Epithelial cell of esophagus (primary cell): ENCODE measurements around the gene PDE4B.

Experiments used
- DNase-seq: peaks from one replicate; pipeline ENCODE4 v3.0.0; 2010; ENCODE audit warnings: low read depth
- H3K4me3 ChIP-seq: 2 replicates; pipeline ENCODE4 v1.5.1; 2011; ENCODE audit warnings: mild to moderate bottlenecking, low read length, control low read depth
- TF ChIP-seq, protein P1 (sequence below): IDR thresholded peaks from 2 replicates; pipeline ENCODE4 v1.5.1; 2011; ENCODE audit warnings: low read depth, mild to moderate bottlenecking, low read length, control low read depth, inconsistent platforms; ENCODE audit not compliant: insufficient read depth; ENCODE audit errors: missing control alignments

PDE4B gene

DNA sequence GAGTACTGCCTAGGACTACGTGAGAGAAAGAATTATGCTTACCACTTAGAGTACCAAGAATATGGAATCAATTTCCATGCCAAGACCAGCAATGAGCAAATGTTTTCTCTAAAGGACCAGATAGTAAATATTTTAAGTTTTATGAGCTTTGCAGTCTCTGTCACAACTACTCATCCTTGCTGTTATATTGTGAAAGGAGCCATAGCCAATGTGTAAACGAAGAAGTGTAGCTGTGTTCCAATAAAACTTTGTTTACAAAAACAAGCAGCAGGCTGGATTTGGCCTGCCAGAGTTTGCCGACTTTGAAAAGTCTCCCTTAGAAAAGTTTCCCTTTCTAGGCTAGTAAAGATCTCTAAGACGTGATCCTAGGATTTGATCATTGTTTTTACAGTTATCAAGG lies 128.8 kb downstream of the PDE4B start:
- TF ChIP-seq, protein P1, sequence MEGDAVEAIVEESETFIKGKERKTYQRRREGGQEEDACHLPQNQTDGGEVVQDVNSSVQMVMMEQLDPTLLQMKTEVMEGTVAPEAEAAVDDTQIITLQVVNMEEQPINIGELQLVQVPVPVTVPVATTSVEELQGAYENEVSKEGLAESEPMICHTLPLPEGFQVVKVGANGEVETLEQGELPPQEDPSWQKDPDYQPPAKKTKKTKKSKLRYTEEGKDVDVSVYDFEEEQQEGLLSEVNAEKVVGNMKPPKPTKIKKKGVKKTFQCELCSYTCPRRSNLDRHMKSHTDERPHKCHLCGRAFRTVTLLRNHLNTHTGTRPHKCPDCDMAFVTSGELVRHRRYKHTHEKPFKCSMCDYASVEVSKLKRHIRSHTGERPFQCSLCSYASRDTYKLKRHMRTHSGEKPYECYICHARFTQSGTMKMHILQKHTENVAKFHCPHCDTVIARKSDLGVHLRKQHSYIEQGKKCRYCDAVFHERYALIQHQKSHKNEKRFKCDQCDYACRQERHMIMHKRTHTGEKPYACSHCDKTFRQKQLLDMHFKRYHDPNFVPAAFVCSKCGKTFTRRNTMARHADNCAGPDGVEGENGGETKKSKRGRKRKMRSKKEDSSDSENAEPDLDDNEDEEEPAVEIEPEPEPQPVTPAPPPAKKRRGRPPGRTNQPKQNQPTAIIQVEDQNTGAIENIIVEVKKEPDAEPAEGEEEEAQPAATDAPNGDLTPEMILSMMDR, result no peak
- H3K4me3 ChIP-seq, result no peak overlapping the region
- DNase-seq, result no peak

DNA sequence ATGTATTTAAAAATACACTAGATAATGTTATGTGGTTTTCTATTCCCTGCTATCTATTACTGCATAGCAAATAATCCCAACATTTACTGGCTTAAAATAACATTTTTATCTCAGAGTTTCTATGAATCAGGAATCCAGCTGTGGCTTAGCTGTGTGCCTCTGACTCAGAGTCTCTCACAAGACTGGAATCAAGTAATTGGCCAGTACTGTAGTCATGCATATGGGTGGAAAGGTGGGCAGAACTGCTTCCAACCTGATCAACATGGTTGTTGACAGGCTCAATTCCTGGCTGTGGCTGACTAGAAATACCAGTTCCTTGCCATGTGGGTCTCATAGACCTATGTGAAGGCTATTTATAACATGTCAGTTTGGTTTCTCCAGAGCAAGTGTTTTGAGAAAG lies 131.8 kb downstream of the PDE4B start:
- H3K4me3 ChIP-seq, result no peak overlapping the region
- DNase-seq, result peak; percentile 61
- TF ChIP-seq, protein P1, result no peak

DNA sequence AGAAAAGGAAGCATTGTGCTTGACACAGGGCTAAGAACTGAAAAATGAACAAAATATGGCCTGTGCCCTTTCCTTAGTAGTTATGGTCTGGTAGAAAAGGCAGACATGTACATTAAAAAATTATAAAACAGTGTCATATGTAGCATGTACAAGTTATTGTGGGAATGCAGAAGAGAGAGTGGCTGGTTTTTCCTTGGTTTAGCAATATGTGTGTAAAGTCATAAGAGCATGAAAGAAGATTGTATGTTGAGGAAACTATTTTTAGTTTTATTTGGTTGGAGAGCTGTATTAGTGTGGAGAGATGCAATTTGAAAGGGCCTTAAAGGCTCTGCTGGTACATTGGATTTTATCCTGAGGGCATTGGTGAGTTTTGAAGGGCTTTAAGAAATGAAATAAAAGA lies 145.8 kb downstream of the PDE4B start:
- H3K4me3 ChIP-seq, result no peak overlapping the region
- TF ChIP-seq, protein P1, result no peak
- DNase-seq, result no peak

DNA sequence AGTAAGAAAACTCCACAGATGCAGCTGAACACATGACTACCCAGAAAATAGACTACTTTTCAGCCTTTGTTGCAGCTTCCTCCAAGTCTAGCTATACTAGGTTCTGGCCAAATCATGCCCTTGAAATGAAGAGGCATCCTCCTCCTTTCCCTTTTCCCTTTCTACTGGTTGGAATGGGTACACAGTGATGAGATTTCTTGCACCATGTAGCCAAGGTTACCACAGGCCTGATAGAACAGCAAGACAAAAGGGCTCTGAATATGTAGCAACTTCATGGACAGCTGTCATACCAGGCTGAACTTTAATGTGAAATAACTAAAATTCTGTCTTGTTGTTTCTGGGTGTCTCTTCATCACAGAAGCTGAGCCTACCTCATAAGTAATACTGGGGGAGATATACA lies 146.5 kb downstream of the PDE4B start:
- TF ChIP-seq, protein P1, result no peak
- H3K4me3 ChIP-seq, result no peak overlapping the region
- DNase-seq, result no peak

DNA sequence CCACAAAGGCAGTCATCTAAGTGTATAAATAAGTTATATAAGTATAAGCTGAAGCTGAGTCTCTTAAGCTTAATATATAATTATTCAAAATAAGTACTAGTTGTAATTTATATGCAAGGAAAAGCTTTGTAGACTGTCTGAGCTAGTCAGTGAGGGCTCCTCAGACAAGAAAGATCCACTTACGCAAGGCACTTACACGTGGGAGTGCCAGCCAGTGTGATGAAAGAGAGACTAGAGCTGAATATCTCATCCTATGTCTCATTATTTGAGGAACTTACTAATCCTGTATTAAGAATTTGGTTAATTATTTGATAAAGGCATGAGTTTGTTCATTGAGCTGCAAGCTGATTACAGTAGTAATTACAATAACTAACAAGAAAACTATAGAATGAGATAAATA lies 146.9 kb downstream of the PDE4B start:
- peak; percentile 48 for DNase-seq
- H3K4me3 ChIP-seq, result no peak overlapping the region
- TF ChIP-seq, protein P1, result no peak

DNA sequence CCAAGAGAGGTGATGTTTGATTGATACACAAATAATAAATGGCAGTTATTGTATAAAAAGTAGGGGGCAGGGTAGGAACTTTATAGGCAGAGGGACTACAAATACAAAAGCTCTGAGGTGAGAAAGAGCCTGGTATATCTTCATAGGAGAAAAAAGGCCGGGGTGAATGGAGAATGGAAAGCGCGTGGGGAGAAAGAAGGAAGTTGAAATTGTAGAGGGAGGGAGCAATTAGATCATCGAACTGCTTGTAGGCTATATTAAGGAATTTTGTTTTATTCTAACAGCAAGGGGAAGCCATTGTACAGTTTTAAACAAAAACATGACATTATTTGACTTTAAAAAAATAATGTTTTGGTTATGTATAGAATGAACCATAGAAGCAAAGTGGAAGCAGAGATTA lies 147.4 kb downstream of the PDE4B start:
- DNase-seq, result no peak

DNA sequence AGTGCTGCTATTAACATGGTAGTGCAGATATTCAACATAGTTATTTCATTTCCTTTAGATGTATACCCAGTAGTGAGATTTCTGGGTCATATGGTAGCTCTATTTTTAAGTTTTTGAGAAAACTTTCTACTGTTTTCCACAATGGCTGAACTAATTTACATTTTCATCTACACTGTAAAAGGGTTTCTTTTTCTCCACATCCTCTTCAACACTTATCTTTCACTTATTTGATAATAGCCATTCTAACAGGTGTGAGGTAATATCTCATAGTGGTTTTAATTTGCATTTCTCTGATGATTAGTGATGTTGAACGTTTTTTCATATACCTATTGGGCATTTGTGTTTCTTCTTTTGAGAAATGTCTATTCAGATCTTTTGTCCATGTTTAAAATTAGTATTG lies 149.8 kb downstream of the PDE4B start:
- no peak for DNase-seq
- TF ChIP-seq, protein P1, result no peak
- no peak overlapping the region for H3K4me3 ChIP-seq

More for the DNA sequence above, 147.4 kb downstream of the PDE4B start:
- TF ChIP-seq, protein P1, result no peak
- H3K4me3 ChIP-seq, result no peak overlapping the region
